GM21786 (cell line): ENCODE results near the gene CPOX.
A peak's percentile ranks its signal among the peaks of the same experiment; 100 is the strongest.
"Not testable (repeated sequence)": the region's sequence is repeated elsewhere in the genome, so short reads cannot be mapped to it uniquely, and the experiment has no call there.

Experiments
- ATAC-seq: cut with Tn5 transposase; IDR thresholded peaks from one replicate; pipeline ENCODE4 v1.9.1; 2021; ENCODE audit not compliant: unreplicated experiment

Gene CPOX

DNA sequence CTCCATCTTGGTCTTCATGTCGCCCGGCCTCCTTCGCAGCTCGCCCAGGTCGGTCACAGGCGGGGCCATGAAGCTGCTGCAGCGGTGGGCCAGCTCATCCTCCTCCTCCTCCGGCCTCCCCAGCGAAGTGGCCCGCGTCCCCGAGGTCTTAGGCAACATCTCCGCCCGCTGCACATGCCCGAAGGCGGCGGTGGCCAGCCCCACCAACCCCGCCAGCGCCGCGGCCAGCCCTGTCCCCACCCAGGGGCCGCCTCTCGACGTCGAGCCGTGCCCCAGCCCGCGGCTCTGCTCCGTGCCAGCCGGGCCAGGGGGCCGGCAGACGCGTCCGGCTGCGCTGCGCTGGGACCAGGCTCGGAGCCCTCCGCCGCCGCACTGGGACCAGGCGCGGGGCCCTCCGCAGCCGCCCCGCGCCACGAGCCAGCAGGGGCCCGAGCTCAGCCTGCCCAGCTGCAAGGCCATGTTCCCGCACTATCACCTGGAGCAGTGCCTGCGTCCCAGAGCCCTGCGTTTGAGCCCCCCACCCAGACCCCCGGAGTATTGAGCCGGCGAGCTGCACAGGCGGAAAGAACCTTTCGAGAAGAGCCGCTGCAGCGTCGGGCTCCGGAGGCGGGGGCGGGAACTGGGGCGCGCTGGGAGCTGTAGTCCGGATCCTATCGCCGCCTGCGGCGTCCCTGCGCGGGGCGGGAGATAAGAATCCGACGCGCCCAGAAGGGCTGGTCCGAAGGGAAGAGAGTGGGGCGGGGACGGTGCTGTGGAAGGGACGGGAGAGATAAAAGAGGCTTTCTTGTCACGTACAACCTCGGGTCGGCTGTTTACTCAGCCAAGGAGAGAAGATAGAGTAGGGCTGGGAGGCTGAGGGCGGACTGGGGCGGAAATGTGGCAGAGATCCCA, at the start of gene CPOX:
Gene CPOX, minus strand, starts transcription at position 566 of the 891 bp plus-strand sequence. Its CDS starts 107 bp downstream, at position 459.
- peak; percentile 92 for ATAC-seq

GRCh38 chr3:98642769-98643168, 49.4 kb upstream of the CPOX start:
- ATAC-seq = not testable (repeated sequence)

DNA sequence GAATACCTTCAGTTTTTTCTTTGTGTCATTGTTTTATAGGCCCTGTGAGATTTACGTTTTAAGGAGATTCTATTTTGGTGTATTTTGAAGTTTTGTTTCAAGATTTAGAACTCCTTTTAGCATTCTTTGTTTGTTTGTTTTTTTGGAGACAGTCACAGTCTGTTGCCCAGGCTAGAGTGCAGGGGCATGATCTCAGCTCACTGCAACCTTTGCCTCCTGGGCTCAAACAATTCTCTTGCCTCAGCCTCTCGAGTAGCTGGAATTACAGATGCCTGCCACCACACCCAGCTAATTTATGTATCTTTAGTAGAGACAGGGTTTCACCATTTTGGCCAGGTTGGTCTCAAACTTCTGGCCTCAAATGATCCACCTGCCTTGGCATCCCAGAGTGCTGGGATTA, 48.3 kb upstream of the CPOX start:
- ATAC-seq = not testable (repeated sequence)

GRCh38 chr3:98638515-98638914, 45.1 kb upstream of the CPOX start:
- ATAC-seq = not testable (repeated sequence)

GRCh38 chr3:98630416-98630815, 37.0 kb upstream of the CPOX start:
- ATAC-seq = no peak

DNA sequence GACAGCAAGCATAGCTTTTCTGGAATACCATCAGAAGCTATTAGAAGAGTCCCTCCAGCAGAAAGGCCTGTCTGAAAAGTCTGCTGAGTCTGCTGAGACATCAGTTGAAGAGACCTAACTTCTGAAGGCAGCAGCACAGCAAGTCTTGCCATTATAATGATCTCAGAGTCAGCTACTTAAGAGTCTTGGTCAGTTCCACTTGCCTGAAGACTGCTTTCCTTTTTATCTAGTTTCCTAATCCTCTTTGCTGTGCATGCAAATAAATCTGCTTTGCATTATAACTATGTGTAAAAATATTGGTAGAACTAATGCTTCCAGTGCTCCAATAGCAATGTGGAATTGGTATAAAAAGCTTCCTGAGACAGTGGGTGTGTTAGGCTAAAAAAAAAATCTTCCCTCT, 34.9 kb upstream of the CPOX start:
- ATAC-seq = no peak

- no peak for ATAC-seq
Measured at GRCh38 chr3:98626151-98626550, 32.7 kb upstream of the CPOX start.

DNA sequence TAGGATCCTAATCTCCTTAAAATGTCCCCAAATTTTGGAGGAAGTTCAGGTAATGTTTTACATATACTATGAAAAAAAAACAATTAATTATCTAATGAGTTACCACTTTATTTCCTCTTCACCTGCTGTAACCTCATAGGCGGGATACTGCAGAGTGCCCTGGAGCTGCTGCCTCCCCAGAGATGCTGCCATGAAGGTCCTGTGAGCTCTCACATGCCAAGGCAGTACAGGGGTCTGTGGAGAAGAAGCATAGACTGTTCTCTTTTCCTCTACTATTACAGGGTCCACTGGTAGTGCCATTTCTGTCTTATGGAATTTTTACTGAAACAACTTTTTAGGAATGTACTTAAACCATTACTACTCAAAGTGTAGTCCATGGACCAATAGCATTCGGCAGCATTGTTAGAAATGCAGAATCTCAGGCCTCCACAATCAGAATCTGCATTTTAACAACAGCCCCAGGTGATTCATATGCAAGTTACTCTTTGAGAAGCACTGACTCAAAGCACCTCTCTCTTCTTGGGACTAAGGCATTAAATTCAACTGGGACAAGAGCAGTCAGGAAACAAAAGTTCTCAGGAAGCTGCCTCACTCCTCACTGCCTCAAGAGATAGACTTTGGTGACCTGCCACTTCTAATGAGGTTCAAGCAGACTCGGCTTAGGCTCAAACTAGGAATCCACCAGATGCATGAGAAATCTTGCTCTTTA, 30.3 kb upstream of the CPOX start:
- ATAC-seq = no peak

- no peak for ATAC-seq
Measured at GRCh38 chr3:98617841-98618240, 24.4 kb upstream of the CPOX start.

DNA sequence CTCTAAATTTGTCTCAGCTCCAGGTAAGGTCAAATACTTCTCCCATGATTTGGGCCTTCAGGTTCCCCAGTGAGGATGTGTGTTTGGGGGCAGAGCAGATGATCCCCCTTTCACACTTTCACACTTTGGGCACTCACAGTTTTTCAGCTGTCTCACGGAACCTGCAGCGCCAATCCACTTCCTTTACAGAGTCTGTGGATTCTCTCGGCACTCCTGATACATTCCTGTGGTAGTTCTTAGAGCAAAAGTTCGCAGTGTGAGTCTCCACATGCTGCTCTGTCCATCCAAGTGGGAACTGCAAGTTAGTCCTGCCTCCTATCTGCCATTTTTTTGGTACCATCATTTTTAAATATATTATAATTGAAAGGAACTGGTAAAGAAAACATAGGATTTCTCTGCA, 20.2 kb upstream of the CPOX start:
- ATAC-seq = no peak

DNA sequence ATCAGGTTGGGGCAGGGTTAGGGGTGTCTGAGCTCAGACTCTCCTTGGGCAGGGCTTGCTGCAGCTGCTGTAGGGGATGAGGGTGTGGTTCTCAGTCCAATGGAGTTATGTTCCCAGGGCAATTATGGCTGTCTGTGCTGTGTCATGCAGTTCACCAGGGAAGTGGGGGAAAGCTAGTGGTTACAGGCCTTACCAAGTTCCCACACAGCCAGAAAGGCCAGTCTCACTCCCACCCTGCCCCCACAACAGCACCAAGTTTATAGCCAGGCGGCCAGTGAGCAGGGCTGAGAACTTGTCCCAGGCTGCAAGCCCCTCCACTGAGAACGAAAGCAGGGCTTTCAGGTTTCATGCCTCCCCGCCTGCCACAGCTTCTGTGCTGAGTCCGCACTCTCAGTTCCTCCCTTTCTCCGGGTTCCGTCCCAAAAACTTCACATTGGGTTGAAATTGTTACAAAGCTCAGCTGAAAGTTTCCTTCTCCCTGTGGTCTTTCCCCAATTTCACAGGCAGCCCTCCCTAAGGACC, 19.6 kb upstream of the CPOX start:
- peak; percentile 88 for ATAC-seq

GRCh38 chr3:98612587-98612986, 19.2 kb upstream of the CPOX start:
- peak; percentile 51 for ATAC-seq

- ATAC-seq = no peak
Measured at GRCh38 chr3:98608029-98608428, 14.6 kb upstream of the CPOX start.

GRCh38 chr3:98603580-98603979, 10.2 kb upstream of the CPOX start:
- no peak for ATAC-seq

DNA sequence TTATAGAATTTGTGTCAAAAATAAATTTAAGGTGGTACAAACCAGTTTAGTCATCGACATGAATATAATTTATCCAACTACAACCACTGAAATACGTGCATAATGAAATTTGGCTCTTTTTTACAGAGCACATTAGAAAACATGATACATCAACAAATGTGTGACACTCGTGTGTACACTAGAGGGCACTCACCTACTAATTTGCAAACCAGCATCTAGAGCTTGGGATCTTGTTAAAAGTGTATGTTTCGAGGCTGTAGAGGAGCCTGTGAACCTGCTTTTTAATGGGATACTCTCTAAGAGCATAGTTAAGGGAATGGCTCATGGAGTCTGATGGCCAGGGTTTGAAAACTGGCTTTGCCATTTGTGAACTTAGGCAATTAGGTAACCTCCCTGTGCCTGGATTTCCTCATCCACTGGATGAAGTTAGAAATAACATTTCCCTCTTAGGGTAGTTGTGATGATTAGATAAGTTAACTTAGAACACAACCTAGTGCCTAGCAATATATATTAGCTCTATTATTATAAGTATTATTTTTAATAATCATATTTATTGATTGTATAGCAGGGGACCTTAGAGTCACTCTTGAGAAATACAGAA, 8.8 kb upstream of the CPOX start:
- peak; percentile 74 for ATAC-seq

DNA sequence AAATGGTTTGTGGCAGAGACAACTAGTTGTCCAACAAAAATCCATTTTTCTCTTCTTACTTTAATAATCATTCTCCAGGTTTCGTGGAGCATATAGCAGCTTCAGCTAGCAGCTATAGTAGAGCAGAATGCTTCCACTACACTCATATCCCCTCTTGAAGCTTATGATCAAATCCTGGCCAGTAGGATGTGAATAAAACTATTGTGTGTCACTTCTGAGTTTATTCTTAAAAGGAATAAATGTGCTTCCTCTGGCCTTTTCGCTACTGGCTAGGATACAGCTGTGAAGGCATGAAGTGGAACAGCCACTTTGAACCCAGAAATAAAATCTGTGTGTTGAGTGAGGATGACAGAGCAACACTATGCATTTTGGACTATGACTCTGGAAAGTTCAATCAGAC, 7.8 kb upstream of the CPOX start:
- ATAC-seq = no peak

DNA sequence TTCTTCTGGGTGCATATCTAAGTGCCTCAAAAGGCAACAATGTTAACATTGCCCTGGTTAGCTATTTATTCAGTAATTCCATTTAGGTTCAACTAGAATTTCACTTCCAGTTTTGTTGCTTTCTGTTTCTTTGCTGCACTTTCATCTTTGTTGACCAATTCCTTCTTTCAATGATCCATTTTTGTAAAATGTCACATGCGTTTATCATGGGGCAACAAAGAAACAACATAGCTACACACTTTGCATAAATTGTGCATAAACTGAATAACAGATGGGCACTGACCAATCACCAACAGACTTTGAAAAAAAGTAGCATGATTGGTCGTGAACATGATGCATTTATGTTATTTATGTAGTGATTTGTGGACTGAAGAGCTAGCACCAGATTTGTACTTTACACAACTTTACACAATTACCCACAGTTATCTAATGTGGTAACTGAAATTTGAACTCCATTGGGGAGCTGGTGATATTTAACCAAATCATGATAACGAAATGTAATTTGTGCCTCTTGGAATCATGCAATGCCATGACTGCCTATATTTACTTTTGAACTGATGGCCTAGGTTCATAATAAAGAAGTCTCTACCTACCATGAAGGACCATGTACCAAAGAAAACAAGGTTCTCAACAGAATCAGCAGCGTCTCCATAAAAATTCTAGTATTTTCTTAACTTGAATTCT, 7.1 kb upstream of the CPOX start:
- ATAC-seq = peak; percentile 67

DNA sequence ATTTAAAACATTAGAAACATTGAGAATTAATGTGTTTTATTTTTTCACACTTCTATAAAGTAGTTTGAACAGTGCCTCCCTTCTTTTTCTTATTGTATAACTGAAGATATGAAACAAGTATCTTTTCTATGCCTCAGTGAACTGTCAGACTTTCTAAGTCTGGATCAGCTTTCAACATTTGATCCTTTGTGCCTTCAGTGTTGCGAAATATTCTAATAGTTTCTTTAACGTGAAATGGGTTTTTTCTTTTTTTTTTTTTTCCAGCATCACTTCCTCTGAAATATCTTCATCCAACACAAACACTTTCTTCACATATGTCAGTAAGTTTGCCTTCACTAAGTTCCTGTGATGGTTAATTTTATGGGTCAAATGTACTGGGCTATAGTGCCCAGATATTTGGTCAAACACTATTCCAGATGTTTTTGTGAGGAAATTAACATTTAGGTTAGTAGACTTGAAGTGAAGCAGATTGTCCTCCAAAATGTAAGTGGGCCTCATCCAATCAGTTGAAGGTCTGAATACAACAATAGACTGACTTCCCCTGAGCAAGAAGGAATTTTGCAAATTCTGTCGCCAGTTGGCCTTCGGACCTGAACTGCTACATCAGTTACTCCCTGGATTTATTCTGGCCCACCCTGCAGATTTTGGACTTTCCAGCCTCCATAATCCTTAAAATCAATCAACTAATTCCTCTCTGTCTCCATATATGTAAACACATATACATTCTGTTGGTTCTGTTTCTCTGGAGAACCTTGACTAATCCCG, 6.4 kb upstream of the CPOX start:
- ATAC-seq = no peak

GRCh38 chr3:98598492-98598891, 5.1 kb upstream of the CPOX start:
- no peak for ATAC-seq
